Measurements from ENCODE around the gene HERC2. TPM values are rescaled to one million over a fixed set of nuclear protein-coding genes. Genes with fewer than 3 reads are reported as not detected.

Gene HERC2
- total RNA-seq, 1 experiment from 2014 or later: 69.2 TPM

DNA sequence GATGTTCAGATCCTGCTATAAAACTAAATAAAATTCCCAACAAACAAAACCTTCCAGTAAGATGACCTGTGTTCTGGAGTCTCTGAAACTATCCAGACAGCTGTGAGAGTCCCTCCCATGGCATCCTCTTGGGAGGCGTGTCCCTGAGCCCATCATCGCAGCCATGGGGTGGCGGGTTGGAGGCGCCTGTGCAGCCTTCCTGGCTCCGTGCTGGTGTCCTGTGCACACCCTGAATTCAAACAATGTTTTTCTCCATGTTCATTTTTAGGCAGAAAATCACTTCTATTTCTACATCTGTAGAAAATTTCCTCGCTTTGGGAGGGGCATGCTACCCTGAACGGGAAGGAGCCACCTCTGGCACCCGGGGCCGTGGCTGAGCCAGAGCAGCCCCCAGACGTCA lies 203.4 kb downstream of the HERC2 start:
- H3K4me1 ChIP-seq (ENCODE audit: insufficient read depth, low read length): no peaks in the 10 kb centered on the region
- no peak overlapping the region for H2BK20ac ChIP-seq (ENCODE audit: low read depth, low read length, poor library complexity, severe bottlenecking)
- peaks cover 1% of the 10 kb centered on the region; the same call in 1 of the 2 replicates for H3K27me3 Mint-ChIP-seq (ENCODE audit: low read depth)
- H4K20me1 ChIP-seq (ENCODE audit: control insufficient read depth, insufficient read depth, insufficient read length): no peaks in the 10 kb centered on the region
- no peak overlapping the region for H2AK5ac ChIP-seq (ENCODE audit: insufficient read length, low read length)
- H2BK12ac ChIP-seq (ENCODE audit: insufficient read length, low read depth, low read length): no peak overlapping the region
- H3K4me1 Mint-ChIP-seq: no peaks in the 10 kb centered on the region
- no peak overlapping the region for H3K9ac ChIP-seq (ENCODE audit: extremely low read depth, insufficient read length, low read length)
- no peak overlapping the region for H3K14ac ChIP-seq (ENCODE audit: insufficient read depth, low read length)
- H2BK120ac ChIP-seq (ENCODE audit: low read depth, low read length, poor library complexity, severe bottlenecking): no peak overlapping the region
- H2BK15ac ChIP-seq (ENCODE audit: low read depth, low read length): no peak overlapping the region
- no peak overlapping the region for H2BK5ac ChIP-seq (ENCODE audit: insufficient read length, low read length)
- H4K5ac ChIP-seq (ENCODE audit: insufficient read length, low read depth, low read length): no peak overlapping the region
- H4K91ac ChIP-seq (ENCODE audit: insufficient read length, low read depth, low read length): no peak overlapping the region
- no peak overlapping the region for H3K56ac ChIP-seq (ENCODE audit: insufficient read length, low read depth, low read length)
- no peaks in the 10 kb centered on the region for H3K79me2 ChIP-seq (ENCODE audit: insufficient read depth, low read length)
- H3K4me2 ChIP-seq (ENCODE audit: insufficient read depth, insufficient read length, low read length): no peak overlapping the region
- H3K23me2 ChIP-seq (ENCODE audit: insufficient read length, low read depth, low read length, poor library complexity, severe bottlenecking): no peaks in the 10 kb centered on the region
- no CpG with 5 or more reads among the region's 10 CpGs for WGBS (ENCODE audit: extremely low coverage, insufficient read length, low lambda C conversion rate)
- no peak overlapping the region for H3K4ac ChIP-seq (ENCODE audit: low read depth, low read length)
- H3K9me3 Mint-ChIP-seq: no peaks in the 10 kb centered on the region
- H3K9me3 ChIP-seq (ENCODE audit: control insufficient read depth, low read depth, low read length): no peaks in the 10 kb centered on the region
- no peak overlapping the region for H3T11ph ChIP-seq (ENCODE audit: low read length)
- no peak for DNase-seq
- TF ChIP-seq, protein P1, sequence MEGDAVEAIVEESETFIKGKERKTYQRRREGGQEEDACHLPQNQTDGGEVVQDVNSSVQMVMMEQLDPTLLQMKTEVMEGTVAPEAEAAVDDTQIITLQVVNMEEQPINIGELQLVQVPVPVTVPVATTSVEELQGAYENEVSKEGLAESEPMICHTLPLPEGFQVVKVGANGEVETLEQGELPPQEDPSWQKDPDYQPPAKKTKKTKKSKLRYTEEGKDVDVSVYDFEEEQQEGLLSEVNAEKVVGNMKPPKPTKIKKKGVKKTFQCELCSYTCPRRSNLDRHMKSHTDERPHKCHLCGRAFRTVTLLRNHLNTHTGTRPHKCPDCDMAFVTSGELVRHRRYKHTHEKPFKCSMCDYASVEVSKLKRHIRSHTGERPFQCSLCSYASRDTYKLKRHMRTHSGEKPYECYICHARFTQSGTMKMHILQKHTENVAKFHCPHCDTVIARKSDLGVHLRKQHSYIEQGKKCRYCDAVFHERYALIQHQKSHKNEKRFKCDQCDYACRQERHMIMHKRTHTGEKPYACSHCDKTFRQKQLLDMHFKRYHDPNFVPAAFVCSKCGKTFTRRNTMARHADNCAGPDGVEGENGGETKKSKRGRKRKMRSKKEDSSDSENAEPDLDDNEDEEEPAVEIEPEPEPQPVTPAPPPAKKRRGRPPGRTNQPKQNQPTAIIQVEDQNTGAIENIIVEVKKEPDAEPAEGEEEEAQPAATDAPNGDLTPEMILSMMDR (conservative IDR thresholded peaks at IDR 0.05): no peak
- no peaks in the 10 kb centered on the region for H3K27me3 ChIP-seq (ENCODE audit: insufficient read depth, low read length)
- H3K27ac Mint-ChIP-seq: no peak overlapping the region
- H3K36me3 Mint-ChIP-seq (ENCODE audit: insufficient read depth in 1 of 3, low read depth in 3 of 3): peaks cover 59 to 80% (median 73%) of the 10 kb centered on the region in 3 experiments
- no peak overlapping the region for H2AFZ ChIP-seq (ENCODE audit: low read length)
- no peak overlapping the region for H4K8ac ChIP-seq (replicated peaks; ENCODE audit: insufficient read length, low read depth, low read length)
- H3K4me3 Mint-ChIP-seq: no peak overlapping the region
- H3K27ac ChIP-seq (ENCODE audit: insufficient read length, low read depth, low read length): no peak overlapping the region
- H3K23ac ChIP-seq (ENCODE audit: insufficient read length, low read depth, low read length): no peak overlapping the region
- no peak overlapping the region for H3K18ac ChIP-seq (ENCODE audit: insufficient read length, low read depth, low read length)
- H3K79me1 ChIP-seq (ENCODE audit: insufficient read depth, low read depth, low read length, poor library complexity, severe bottlenecking): no peaks in the 10 kb centered on the region

Data from H9 (cell line).